BLaER1 treated with 17β-estradiol and CSF1 and Interleukin-3, amounts not matched to agents 10 nM and 100 nM (cell line): Measurements from ENCODE around the gene SFMBT2.
A peak's percentile ranks its signal among the peaks of the same experiment; 100 is the strongest.

Experiments
- H3K27ac ChIP-seq, 11 experiments: shearing (Covaris generic); formaldehyde crosslinking; 2 replicates each; pipeline ENCODE4 v1.8.1; 2022
- H3K27me3 ChIP-seq, 11 experiments: shearing (Covaris generic); formaldehyde crosslinking; 2 replicates each; pipeline ENCODE4 v1.8.1; 2022
- H3K36me3 ChIP-seq, 11 experiments: shearing (Covaris generic); formaldehyde crosslinking; 2 replicates each; pipeline ENCODE4 v1.8.1; 2022
- H3K4me1 ChIP-seq, 10 experiments: shearing (Covaris generic); formaldehyde crosslinking; 2 replicates each; pipeline ENCODE4 v1.8.1; 2022
- H3K4me2 ChIP-seq, 11 experiments: shearing (Covaris generic); formaldehyde crosslinking; 2 replicates each; pipeline ENCODE4 v1.8.1; 2022
- H3K4me3 ChIP-seq, 10 experiments: shearing (Covaris generic); formaldehyde crosslinking; 2 replicates each; pipeline ENCODE4 v1.8.1; 2022
- H3K9ac ChIP-seq, 11 experiments: shearing (Covaris generic); formaldehyde crosslinking; 2 replicates each; pipeline ENCODE4 v1.8.1; 2022
- H3K9me3 ChIP-seq, 11 experiments: shearing (Covaris generic); formaldehyde crosslinking; replicated peaks in 1 of 11; 2 replicates each; pipeline ENCODE4 v1.8.1; 2022
- H4K20me1 ChIP-seq, 11 experiments: shearing (Covaris generic); formaldehyde crosslinking; 2 replicates each; pipeline ENCODE4 v1.8.1; 2022
- Cebpa-rat ChIP-seq, 11 experiments: shearing (Covaris generic); IDR thresholded peaks; 2 replicates each; pipeline ENCODE4 v1.8.1; 2022

Gene SFMBT2

DNA sequence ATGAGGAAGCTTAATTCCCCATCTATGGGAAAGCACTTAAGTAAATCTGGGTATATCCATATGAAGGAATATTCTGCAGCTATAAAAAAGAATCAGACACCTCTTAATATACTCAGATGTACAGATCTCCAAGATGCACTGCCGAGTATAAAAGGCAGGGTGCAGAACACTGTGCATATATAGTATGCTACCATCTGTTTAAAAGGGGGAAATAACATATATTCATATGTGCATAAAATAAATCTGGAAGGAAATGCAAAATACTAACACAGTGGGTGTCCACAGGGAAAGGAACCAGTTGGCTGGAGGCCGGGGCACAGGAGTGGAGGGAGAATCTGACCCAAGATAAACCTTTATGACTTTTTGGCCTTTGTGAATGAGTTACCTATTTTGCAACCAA is 201.4 kb downstream of the SFMBT2 start:
- Histone ChIP-seq H3K36me3 (peaks cover 30 to 98% (median 95%) of the 10 kb centered on the region in 11 experiments; a peak in 20 of 22 replicates), H3K27me3 (no peaks in the 10 kb centered on the region), H3K9me3 (no peaks in the 10 kb centered on the region), H3K27ac (no peak overlapping the region), H4K20me1 (no peaks in the 10 kb centered on the region; a peak in 3 of 22 replicates), H3K4me3 (no peak overlapping the region), H3K4me1 (peaks cover 0 to 21% (median 11%) of the 10 kb centered on the region in 10 experiments; a peak in 12 of 20 replicates), H3K9ac (no peak overlapping the region), H3K4me2 (no peak overlapping the region)
- no peak for TF ChIP-seq Cebpa-rat (IDR thresholded peaks at IDR 0.05)

DNA sequence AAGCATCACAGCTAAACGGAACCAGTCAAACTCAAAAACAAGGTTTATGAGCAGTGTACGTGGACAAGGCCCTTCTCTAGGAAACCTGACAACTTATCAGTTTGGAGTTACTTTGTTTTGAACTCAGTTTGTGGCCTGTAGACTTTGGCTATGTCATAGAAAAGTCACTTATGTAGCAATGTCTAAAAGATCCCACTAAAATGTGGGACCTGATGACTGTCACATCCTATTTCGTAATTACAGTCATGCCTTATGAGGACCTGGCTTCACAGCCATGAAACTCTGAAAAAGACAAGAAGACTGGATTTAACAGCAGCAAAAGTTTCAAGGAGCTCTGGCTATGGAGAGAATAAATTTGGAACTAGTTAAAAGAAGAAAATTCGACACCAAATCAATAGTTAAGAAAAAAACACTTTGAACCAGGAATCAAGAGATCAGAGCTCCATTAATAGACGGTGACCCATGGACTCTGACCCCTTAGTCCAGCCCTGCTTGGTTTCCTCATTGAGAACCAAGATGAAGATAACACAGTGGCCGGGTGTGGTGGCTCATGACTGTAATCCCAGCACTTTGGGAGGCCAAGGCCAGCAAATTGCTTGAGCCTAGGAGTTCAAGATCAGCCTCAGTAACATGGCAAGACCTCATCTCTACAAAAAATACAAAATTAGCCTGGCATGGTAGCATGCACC is 204.3 kb downstream of the SFMBT2 start:
- Histone ChIP-seq H3K27ac (peak overlapping the region in 8 of 11 experiments; percentile 14 to 49 (median 26); a peak in 10 of 22 replicates), H3K4me1 (peaks cover 0 to 21% (median 11%) of the 10 kb centered on the region in 10 experiments; a peak in 12 of 20 replicates), H3K9ac (no peak overlapping the region), H3K27me3 (no peaks in the 10 kb centered on the region), H3K36me3 (peaks cover 34 to 100% (median 97%) of the 10 kb centered on the region in 11 experiments; a peak in 21 of 22 replicates), H4K20me1 (no peaks in the 10 kb centered on the region; a peak in 3 of 22 replicates), H3K4me2 (peak overlapping the region in 8 of 11 experiments; percentile 0 to 67 (median 31); a peak in 12 of 22 replicates), H3K9me3 (no peaks in the 10 kb centered on the region), H3K4me3 (no peak overlapping the region)
- TF ChIP-seq Cebpa-rat (IDR thresholded peaks at IDR 0.05) = no peak

GRCh38 chr10:7205656-7206055 is 205.2 kb downstream of the SFMBT2 start:
- peak overlapping the region in 3 of 11 experiments; percentile 24 to 49 (median 43); a peak in 3 of 22 replicates for H3K27ac ChIP-seq
- TF ChIP-seq Cebpa-rat (IDR thresholded peaks at IDR 0.05) = no peak
- H3K36me3 ChIP-seq = peaks cover 39 to 100% (median 97%) of the 10 kb centered on the region in 11 experiments; a peak in 21 of 22 replicates
- peaks cover 0 to 21% (median 11%) of the 10 kb centered on the region in 10 experiments; a peak in 12 of 20 replicates for H3K4me1 ChIP-seq
- H3K27me3 ChIP-seq = no peaks in the 10 kb centered on the region
- no peaks in the 10 kb centered on the region; a peak in 1 of 22 replicates for H4K20me1 ChIP-seq
- no peaks in the 10 kb centered on the region for H3K9me3 ChIP-seq
- H3K4me2 ChIP-seq = no peak overlapping the region
- H3K4me3 ChIP-seq = no peak overlapping the region
- H3K9ac ChIP-seq = no peak overlapping the region

DNA sequence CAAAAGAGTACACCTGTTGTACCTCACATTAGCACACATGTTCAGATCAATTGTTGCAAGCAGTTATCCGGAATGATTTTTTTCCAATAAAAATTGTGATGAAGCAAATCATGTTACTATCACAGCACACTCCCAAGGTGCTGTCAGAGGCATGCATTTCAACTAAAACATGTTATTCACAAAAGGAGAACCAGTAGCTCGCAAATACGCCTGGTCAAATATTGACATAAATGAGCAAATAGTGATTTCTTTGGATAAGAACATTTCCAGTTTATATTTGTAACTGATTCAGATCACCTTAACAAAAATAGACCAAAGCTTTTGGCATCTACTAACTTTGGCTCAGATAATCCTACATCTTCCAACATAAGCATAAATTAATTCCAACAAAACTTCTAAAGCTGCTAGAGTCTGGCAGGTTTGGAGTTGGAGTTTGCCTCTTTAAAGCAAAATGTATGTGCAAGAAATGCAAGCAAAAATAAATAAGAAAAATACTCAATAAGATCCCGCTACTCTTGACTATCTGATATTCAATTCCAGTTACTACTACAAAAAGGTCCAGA is 208.0 kb downstream of the SFMBT2 start:
- TF ChIP-seq Cebpa-rat (IDR thresholded peaks at IDR 0.05) = no peak
- Histone ChIP-seq H3K4me1 (peaks cover 0 to 17% (median 11%) of the 10 kb centered on the region in 10 experiments; a peak in 12 of 20 replicates), H3K9me3 (0 out of 22 replicates have a peak, but pooled peaks cover 0 to 4% (median 0%) of the 10 kb centered on the region in 11 experiments), H3K4me2 (no peak overlapping the region), H3K27ac (no peak overlapping the region), H3K36me3 (peaks cover 51 to 100% (median 98%) of the 10 kb centered on the region in 11 experiments), H3K4me3 (no peak overlapping the region), H3K9ac (no peak overlapping the region), H3K27me3 (no peaks in the 10 kb centered on the region), H4K20me1 (no peaks in the 10 kb centered on the region; a peak in 1 of 22 replicates)

DNA sequence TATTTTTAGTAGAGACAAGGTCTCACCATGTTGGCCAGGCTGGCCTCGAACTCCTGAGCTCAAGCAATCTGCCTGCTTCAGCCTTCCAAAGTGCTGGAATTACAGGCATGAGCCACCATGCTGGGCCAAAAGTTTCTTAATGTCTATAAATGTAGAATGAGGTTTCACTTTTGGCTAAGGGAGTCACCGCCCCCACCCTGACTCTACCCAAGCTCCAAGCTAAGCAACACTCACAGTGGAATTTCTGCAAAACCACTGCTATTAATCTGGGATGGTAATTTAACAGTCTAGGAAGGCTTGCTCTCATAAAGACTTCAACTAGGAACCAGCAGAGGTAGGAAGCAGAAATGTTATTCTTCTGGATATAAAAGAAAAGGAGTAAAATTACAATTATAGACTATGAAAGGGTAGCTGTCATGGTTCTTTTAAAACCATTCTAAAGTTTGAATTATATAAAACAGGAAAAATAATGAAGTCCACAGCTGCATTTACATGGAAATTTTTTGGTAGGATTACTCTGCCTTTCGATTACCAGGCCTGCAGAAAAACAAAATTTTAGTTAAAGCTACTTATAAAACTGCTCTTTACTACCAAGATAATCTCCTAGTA is 211.6 kb downstream of the SFMBT2 start:
- Histone ChIP-seq H3K36me3 (peaks cover 65 to 100% (median 100%) of the 10 kb centered on the region in 11 experiments), H3K9me3 (peaks cover 0 to 28% (median 12%) of the 10 kb centered on the region in 11 experiments; a peak in 15 of 22 replicates), H3K27ac (no peak overlapping the region), H3K4me2 (no peak overlapping the region), H3K27me3 (no peaks in the 10 kb centered on the region), H3K4me1 (peaks cover 0 to under 1% (median 0%) of the 10 kb centered on the region in 10 experiments; a peak in 1 of 20 replicates), H3K4me3 (no peak overlapping the region), H3K9ac (no peak overlapping the region), H4K20me1 (no peaks in the 10 kb centered on the region; a peak in 1 of 22 replicates)
- no peak for TF ChIP-seq Cebpa-rat (IDR thresholded peaks at IDR 0.05)

DNA sequence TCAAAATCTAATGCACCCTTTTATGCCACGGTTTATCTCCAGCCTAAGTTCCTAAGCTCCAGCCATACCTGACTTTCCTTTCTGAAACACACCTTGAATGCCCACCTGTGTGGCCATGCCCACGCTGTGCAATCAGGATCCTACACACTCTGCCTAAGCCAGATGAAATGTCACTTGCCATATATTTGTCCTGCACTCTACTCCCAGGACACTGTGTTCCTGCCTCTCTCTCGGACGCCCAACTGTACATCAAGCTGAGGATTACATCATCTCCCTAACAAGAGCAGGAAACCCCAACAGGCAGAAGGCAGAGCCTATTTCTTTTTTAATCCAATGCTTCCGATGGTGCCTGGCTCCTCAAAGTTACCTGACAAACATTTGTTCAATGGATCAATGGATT is 214.6 kb downstream of the SFMBT2 start:
- H3K9ac ChIP-seq = no peak overlapping the region
- peaks cover 0 to 28% (median 14%) of the 10 kb centered on the region in 11 experiments; a peak in 15 of 22 replicates for H3K9me3 ChIP-seq
- H3K4me1 ChIP-seq = peaks cover 11 to 20% (median 13%) of the 10 kb centered on the region in 10 experiments; a peak in 19 of 20 replicates
- TF ChIP-seq Cebpa-rat (IDR thresholded peaks at IDR 0.05) = no peak
- no peak overlapping the region for H3K27ac ChIP-seq
- H3K4me3 ChIP-seq = no peak overlapping the region
- H3K36me3 ChIP-seq = peaks cover 51 to 100% (median 100%) of the 10 kb centered on the region in 11 experiments
- no peak overlapping the region for H3K4me2 ChIP-seq
- H3K27me3 ChIP-seq = no peaks in the 10 kb centered on the region
- 0 out of 22 replicates have a peak, but pooled peaks cover 0 to 12% (median 0%) of the 10 kb centered on the region in 11 experiments for H4K20me1 ChIP-seq

DNA sequence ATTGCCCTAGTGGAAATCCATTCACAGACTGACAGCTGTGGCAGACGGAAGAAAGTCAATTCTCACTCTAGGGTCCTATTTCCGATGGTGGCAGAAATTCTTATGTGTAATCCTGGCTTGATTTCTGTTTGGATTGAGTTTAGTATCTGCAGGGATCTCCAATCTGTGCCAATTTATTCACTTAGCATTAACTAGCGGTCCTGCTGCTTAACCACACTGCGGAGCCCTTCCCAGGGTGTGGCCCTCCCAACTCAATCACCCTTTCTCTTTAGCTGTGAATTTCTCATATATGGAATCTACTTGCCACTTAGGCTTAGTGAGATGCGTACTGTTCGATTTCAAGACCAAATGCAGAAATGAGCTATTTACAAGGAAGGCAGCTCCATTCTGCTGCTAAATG is 215.7 kb downstream of the SFMBT2 start:
- Histone ChIP-seq H3K4me3 (no peak overlapping the region), H3K36me3 (peaks cover 48 to 100% (median 100%) of the 10 kb centered on the region in 11 experiments), H3K27ac (no peak overlapping the region), H3K9ac (no peak overlapping the region), H3K9me3 (peaks cover 0 to 28% (median 18%) of the 10 kb centered on the region in 11 experiments; a peak in 15 of 22 replicates), H3K4me1 (peaks cover 11 to 27% (median 13%) of the 10 kb centered on the region in 10 experiments; a peak in 19 of 20 replicates), H3K4me2 (no peak overlapping the region), H3K27me3 (no peaks in the 10 kb centered on the region), H4K20me1 (peaks cover 0 to 12% (median 0%) of the 10 kb centered on the region in 11 experiments; a peak in 1 of 22 replicates)
- no peak for TF ChIP-seq Cebpa-rat (IDR thresholded peaks at IDR 0.05)

- Histone ChIP-seq H3K4me1 (peaks cover 11 to 29% (median 13%) of the 10 kb centered on the region in 10 experiments; a peak in 19 of 20 replicates), H4K20me1 (peaks cover 0 to 12% (median 0%) of the 10 kb centered on the region in 11 experiments; a peak in 1 of 22 replicates), H3K36me3 (peaks cover 44 to 100% (median 100%) of the 10 kb centered on the region in 11 experiments), H3K27me3 (no peaks in the 10 kb centered on the region), H3K4me2 (no peak overlapping the region), H3K4me3 (no peak overlapping the region), H3K9me3 (peaks cover 0 to 28% (median 18%) of the 10 kb centered on the region in 11 experiments; a peak in 15 of 22 replicates), H3K27ac (no peak overlapping the region), H3K9ac (no peak overlapping the region)
- no peak for TF ChIP-seq Cebpa-rat (IDR thresholded peaks at IDR 0.05)
Measured at GRCh38 chr10:7194571-7194970, 216.3 kb downstream of the SFMBT2 start.
